Activated CD4-positive, alpha-beta memory T cell treated with anti-CD3 and anti-CD28 coated beads for 36 hours (primary cell): ENCODE measurements around the gene VPS37B. TPM values are rescaled to one million over a fixed set of nuclear protein-coding genes. Genes with fewer than 3 reads are reported as not detected.

Experiments
- CTCF ChIA-PET: fragments of 350-600 bp; sonication (Branson Sonifier 250); formaldehyde crosslinking; loops from one replicate; lab custom pipeline; 2021; ENCODE audit warnings: antibody characterized with exemption, inconsistent platforms; lab: Charles Lee
- POLR2A ChIA-PET: fragments of 350-600 bp; sonication (Branson Sonifier 250); formaldehyde crosslinking; loops from one replicate; lab custom pipeline; 2021; ENCODE audit warnings: antibody characterized with exemption; lab: Charles Lee
- DNase-seq: peaks from one replicate; pipeline ENCODE4 v3.0.0-alpha.2; 2020
- H3K27ac Mint-ChIP-seq: one replicate; pipeline ENCODE4 v1.8.0; 2021; ENCODE audit warnings: mixed read lengths
- H3K27me3 Mint-ChIP-seq: one replicate; pipeline ENCODE4 v1.8.0; 2021; ENCODE audit warnings: mixed read lengths
- H3K36me3 Mint-ChIP-seq: one replicate; pipeline ENCODE4 v1.8.0; 2021; ENCODE audit warnings: mixed read lengths
- H3K4me1 Mint-ChIP-seq: one replicate; pipeline ENCODE4 v1.8.0; 2021; ENCODE audit warnings: low read depth, mixed read lengths
- H3K4me3 Mint-ChIP-seq: one replicate; pipeline ENCODE4 v1.8.0; 2021; ENCODE audit warnings: mild to moderate bottlenecking, mixed read lengths
- H3K9me3 Mint-ChIP-seq: one replicate; pipeline ENCODE4 v1.8.0; 2021; ENCODE audit warnings: mixed read lengths
- intact Hi-C: fragments of 100-400 bp; cut with micrococcal nuclease; formaldehyde crosslinking; loops from one replicate; pipeline ENCODE4 v1.15.1; 2023
- total RNA-seq, 2 experiments: library from RNA; stranded (reverse); gene quantifications; one replicate each; pipeline ENCODE4 v1.2.3, GENCODE V29; 2021

VPS37B gene
- total RNA-seq, 2 experiments from 2014 or later: 10.0 to 10.4 TPM

DNA sequence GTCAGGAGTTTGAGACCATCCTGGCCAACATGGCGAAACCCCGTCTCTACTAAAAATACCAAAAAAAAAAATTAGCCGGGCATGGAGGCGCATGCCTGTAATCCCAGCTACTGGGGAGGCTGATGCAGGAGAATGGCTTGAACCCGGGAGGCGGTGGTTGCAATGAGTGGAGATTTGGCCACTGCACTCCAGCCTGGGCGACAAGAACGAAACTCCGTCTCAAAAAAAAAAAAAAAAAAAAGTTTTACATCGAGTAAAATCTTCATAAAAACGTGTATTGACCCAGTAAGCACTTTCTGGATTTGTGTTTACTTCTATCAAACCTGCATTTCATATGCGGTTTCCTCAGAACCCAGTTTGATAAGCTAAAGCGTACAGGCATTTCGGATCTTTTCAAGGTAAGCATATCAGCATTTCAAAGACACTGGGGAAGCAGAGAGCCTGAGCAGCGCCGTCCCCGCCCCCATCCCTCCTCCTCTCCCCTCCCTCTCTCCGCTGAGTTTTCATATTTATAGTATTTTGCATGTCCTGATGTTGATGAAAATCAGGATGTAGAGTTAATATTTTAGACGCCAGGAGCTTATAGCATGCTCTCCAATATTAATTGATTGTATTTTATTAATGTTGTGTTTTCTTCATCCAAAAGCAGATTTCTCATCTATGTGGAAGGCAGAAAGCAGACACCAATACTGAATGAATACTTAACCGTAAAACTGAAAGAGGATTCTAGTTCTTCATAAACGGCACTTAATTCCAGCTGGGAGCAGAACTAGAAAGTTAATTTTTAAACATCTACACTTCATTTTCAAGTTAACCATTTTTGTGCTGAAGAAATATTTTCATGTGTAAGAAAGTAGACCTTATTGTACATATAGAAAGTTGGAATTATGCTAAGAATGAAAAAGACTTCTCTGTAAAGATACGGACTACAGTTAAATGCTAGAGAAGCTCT lies 69.9 kb downstream of the VPS37B start:
- intact Hi-C loops: no loop called here
- no peaks in the 10 kb centered on the region for H3K27me3 Mint-ChIP-seq
- no peak overlapping the region for H3K27ac Mint-ChIP-seq
- no peaks in the 10 kb centered on the region for H3K36me3 Mint-ChIP-seq
- no peak for DNase-seq
- H3K9me3 Mint-ChIP-seq: no peaks in the 10 kb centered on the region
- H3K4me1 Mint-ChIP-seq: no peaks in the 10 kb centered on the region
- CTCF ChIA-PET: interaction anchor here (0.5 to 1.4 kb wide), 3 partner anchors 32 to 487 kb away, joined by 3 to 5 read pairs (median 3); no protein-coding TSS in a partner anchor
- POLR2A ChIA-PET: no interaction called here
- no peak overlapping the region for H3K4me3 Mint-ChIP-seq

DNA sequence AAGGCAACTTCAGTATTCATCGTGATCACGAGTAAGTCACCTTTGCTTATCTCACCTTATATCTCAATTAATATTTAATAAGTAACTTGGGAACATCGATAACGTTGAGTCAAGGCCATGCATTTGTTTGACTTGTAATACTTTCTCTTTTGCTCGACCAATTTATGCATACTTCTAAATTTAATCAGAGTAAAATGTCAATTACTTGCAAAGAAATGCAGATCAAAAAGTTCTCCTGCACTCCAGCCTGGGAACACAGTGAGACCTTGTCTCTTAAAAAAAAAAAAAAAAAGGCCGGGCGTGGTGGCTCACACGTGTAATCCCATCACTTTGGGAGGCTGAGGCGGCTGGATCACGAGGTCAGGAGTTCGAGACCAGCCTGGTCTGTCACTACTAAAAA lies 72.5 kb downstream of the VPS37B start:
- H3K9me3 Mint-ChIP-seq: no peaks in the 10 kb centered on the region
- no peaks in the 10 kb centered on the region for H3K36me3 Mint-ChIP-seq
- CTCF ChIA-PET: no interaction called here
- H3K27ac Mint-ChIP-seq: no peak overlapping the region
- intact Hi-C loops: no loop called here
- H3K27me3 Mint-ChIP-seq: no peaks in the 10 kb centered on the region
- no peak overlapping the region for H3K4me3 Mint-ChIP-seq
- no peak for DNase-seq
- no peaks in the 10 kb centered on the region for H3K4me1 Mint-ChIP-seq
- POLR2A ChIA-PET: no interaction called here

DNA sequence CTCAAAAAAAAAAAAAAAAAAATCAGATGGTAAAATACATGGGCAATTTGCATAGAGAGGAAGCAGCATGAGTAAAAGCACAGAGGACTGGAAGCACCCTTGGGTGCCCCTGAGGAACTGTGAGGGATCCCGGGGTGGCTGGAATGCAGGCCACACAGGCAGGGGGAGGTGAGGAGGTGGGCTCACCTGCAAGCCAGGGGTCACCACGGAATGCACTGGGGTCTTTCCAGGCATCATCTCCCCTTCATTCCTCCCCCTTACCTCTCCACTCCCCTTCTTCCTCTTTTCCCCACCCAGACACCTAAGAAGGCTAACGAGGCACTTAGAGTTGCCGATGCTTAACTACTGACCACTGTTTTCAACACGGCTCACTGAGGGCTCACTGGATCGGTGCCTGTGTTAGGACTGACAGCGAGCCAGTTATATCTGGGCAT lies 75.1 kb downstream of the VPS37B start:
- Mint-ChIP-seq H3K4me3 (no peak overlapping the region), H3K4me1 (no peaks in the 10 kb centered on the region), H3K36me3 (no peaks in the 10 kb centered on the region), H3K9me3 (no peaks in the 10 kb centered on the region), H3K27me3 (no peaks in the 10 kb centered on the region), H3K27ac (no peak overlapping the region)
- intact Hi-C loops: no loop called here
- ChIA-PET CTCF (interaction anchor here (1.0 kb wide), 1 partner anchor 27 kb away, joined by 4 read pairs; no protein-coding TSS in a partner anchor), POLR2A (no interaction called here)
- DNase-seq: no peak

DNA sequence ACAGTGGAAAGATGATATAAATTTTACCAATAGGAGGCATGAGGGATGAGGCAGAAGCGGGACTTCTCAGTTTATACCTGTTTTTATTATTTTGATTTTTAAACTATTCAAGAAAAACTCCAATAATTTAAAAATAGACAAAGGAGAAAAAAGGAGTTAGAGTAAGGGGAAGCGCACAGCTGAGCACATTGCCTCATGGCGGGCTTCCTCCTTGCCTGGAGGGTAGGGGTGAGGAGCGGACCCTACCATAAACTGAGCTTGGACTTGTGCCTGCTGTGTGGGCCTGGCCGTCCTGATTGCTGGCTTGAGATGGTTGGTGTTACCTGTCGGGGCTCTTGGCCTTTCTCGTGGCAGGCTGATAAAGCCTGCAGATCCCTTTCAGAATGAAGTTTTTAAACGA lies 75.8 kb downstream of the VPS37B start:
- ChIA-PET POLR2A (no interaction called here), CTCF (interaction anchor here (1.0 kb wide), 1 partner anchor 26 kb away, joined by 4 read pairs; no protein-coding TSS in a partner anchor)
- H3K36me3 Mint-ChIP-seq: no peaks in the 10 kb centered on the region

DNA sequence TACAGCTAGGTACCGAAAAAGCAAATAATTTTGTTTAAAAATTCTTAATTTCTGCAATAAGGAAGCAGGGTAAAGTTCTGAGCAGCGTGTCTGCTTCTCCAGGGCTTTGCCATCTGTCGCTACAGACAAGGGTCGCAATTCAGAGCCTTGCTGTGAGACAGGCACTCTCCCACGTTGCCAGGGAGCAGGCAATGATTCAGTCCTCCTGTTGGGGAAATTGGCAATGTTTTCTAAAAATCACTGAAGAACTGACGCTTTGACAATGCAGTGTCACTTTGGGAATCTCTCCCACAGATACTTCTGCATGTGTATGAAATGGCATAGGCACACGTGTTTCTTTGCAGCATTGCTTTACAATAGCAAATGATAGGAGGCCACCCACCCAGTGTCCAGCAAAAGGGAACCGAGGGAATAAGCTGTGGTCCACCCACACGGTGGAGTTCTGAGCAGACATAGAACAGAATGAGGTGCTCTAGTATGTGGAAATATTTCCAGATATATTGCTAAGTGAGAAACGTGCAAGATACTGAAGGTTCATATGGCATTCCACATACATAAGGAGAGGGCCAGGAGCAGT lies 76.6 kb downstream of the VPS37B start:
- no peaks in the 10 kb centered on the region for H3K4me1 Mint-ChIP-seq
- no peak for DNase-seq
- intact Hi-C loops: no loop called here

More for the DNA sequence above, 75.8 kb downstream of the VPS37B start:
- Mint-ChIP-seq H3K27me3 (no peaks in the 10 kb centered on the region), H3K27ac (no peak overlapping the region), H3K4me3 (no peak overlapping the region), H3K9me3 (no peaks in the 10 kb centered on the region), H3K4me1 (no peaks in the 10 kb centered on the region)
- intact Hi-C loops: no loop called here
- no peak for DNase-seq

More for the DNA sequence above, 76.6 kb downstream of the VPS37B start:
- no peaks in the 10 kb centered on the region for H3K27me3 Mint-ChIP-seq
- H3K4me3 Mint-ChIP-seq: no peak overlapping the region
- CTCF ChIA-PET: no interaction called here
- POLR2A ChIA-PET: no interaction called here
- no peak overlapping the region for H3K27ac Mint-ChIP-seq
- H3K9me3 Mint-ChIP-seq: no peaks in the 10 kb centered on the region
- no peaks in the 10 kb centered on the region for H3K36me3 Mint-ChIP-seq

Other genes starting within 250 kb of the VPS37B start
- gene HCAR2, start 192.8 kb downstream of the VPS37B start, total RNA-seq: not detected
- gene HCAR3, start 179.3 kb downstream of the VPS37B start, total RNA-seq: under 1 TPM in 1 of 2 experiments, not detected in 1; 0.10 TPM
- under 1 TPM; 0.21 to 0.27 TPM for gene HCAR1, start 165.3 kb downstream of the VPS37B start, total RNA-seq
- 10 to 100 TPM; 56.9 to 58.2 TPM for gene DENR, start 143.3 kb downstream of the VPS37B start, total RNA-seq
- gene CCDC62, start 121.6 kb downstream of the VPS37B start, total RNA-seq: under 1 TPM; 0.48 TPM
- 10 to 100 TPM; 19.3 to 22.2 TPM for gene HIP1R, start 60.7 kb downstream of the VPS37B start, total RNA-seq
- 1 to 10 TPM; 2.7 to 3.6 TPM for gene ABCB9, start 70.3 kb upstream of the VPS37B start, total RNA-seq
- 10 to 100 TPM; 22.6 to 23.7 TPM for gene OGFOD2, start 79.1 kb upstream of the VPS37B start, total RNA-seq
- 100 to 1,000 TPM; 180 to 188 TPM for gene ARL6IP4, start 84.6 kb upstream of the VPS37B start, total RNA-seq